Activated naive CD4-positive, alpha-beta T cell treated with anti-CD3 and anti-CD28 coated beads, Interleukin-2, amount 10 ng/mL, durations not matched to agents 7 days and 5 days (primary cell): ENCODE data around the gene LCOR.

Experiments
- CTCF ChIA-PET: fragments of 350-600 bp; sonication (Branson Sonifier 250); formaldehyde crosslinking; loops from one replicate; lab custom pipeline; 2021; ENCODE audit warnings: antibody characterized with exemption; lab: Charles Lee
- DNase-seq: peaks from one replicate; pipeline ENCODE4 v3.0.0-alpha.2; 2020
- H3K27ac Mint-ChIP-seq: one replicate; pipeline ENCODE4 v1.8.0; 2021; ENCODE audit warnings: mild to moderate bottlenecking, moderate library complexity, mixed read lengths
- H3K27me3 Mint-ChIP-seq: one replicate; pipeline ENCODE4 v1.8.0; 2021; ENCODE audit warnings: mild to moderate bottlenecking, mixed read lengths
- H3K36me3 Mint-ChIP-seq: one replicate; pipeline ENCODE4 v1.8.0; 2021; ENCODE audit warnings: mixed read lengths
- H3K4me1 Mint-ChIP-seq: one replicate; pipeline ENCODE4 v1.8.0; 2021; ENCODE audit warnings: mixed read lengths
- H3K4me3 Mint-ChIP-seq: one replicate; pipeline ENCODE4 v1.8.0; 2021; ENCODE audit warnings: mild to moderate bottlenecking, moderate library complexity, mixed read lengths
- H3K9me3 Mint-ChIP-seq: one replicate; pipeline ENCODE4 v1.8.0; 2021; ENCODE audit warnings: mixed read lengths

Gene LCOR

DNA sequence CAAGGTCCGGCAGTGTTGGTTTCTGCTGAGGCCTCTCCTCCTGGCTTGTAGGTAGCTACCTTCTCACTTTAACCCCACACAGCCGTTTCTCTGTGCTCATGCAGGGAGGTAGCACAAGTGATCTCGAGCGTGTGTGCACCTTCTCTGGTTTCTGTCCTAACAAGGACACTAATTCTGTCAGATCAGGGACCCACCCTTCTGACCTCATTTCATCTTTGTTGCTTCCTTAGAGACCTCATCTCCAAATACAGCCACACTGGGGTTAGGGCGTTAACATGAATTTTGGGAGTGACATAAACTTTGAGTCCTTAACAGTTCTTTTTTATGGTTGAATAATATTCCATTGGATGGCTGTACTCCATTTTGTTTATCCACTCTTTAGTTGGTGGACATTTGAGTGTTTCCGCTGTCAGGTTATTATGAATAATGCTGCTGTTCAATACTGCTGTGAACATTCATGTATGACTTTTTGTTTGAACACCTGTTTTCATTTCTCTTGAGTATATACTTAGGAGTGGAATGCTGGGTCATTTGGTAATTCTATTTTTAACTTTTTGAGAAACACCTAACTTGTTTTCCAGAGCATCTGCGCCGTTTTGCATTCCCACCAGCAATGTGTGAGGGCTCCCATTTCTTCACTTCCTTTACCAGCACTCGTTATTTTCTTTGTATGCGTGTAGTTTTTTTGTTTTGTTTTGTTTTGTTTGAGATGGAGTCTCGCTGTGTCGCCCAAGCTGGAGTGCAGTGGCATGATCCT, 57.5 kb downstream of the LCOR start:
- peaks cover 20% of the 10 kb centered on the region for H3K4me1 Mint-ChIP-seq
- CTCF ChIA-PET, result interaction anchor here (1.3 kb wide), 1 partner anchor 10 kb away, joined by 4 read pairs; no protein-coding TSS in a partner anchor
- DNase-seq, result no peak
- peaks cover 17% of the 10 kb centered on the region for H3K9me3 Mint-ChIP-seq
- H3K36me3 Mint-ChIP-seq, result peaks cover 41% of the 10 kb centered on the region
- no peak overlapping the region for H3K27ac Mint-ChIP-seq
- H3K27me3 Mint-ChIP-seq, result no peaks in the 10 kb centered on the region
- H3K4me3 Mint-ChIP-seq, result no peak overlapping the region

- Mint-ChIP-seq H3K36me3 (peaks cover 41% of the 10 kb centered on the region), H3K27me3 (no peaks in the 10 kb centered on the region), H3K4me3 (no peak overlapping the region), H3K9me3 (peaks cover 17% of the 10 kb centered on the region), H3K4me1 (peaks cover 20% of the 10 kb centered on the region), H3K27ac (no peak overlapping the region)
- DNase-seq, result no peak
- CTCF ChIA-PET, result no interaction called here
Observed at GRCh38 chr10:96890172-96890513, 58.0 kb downstream of the LCOR start.

GRCh38 chr10:96890580-96890979, 58.5 kb downstream of the LCOR start:
- H3K36me3 Mint-ChIP-seq, result peaks cover 41% of the 10 kb centered on the region
- H3K4me1 Mint-ChIP-seq, result peaks cover 20% of the 10 kb centered on the region
- H3K27ac Mint-ChIP-seq, result no peak overlapping the region
- no peak overlapping the region for H3K4me3 Mint-ChIP-seq
- CTCF ChIA-PET, result interaction anchor here (1.6 kb wide), 1 partner anchor 135 kb away, joined by 6 read pairs; no protein-coding TSS in a partner anchor
- no peaks in the 10 kb centered on the region for H3K27me3 Mint-ChIP-seq
- DNase-seq, result no peak
- peaks cover 17% of the 10 kb centered on the region for H3K9me3 Mint-ChIP-seq

DNA sequence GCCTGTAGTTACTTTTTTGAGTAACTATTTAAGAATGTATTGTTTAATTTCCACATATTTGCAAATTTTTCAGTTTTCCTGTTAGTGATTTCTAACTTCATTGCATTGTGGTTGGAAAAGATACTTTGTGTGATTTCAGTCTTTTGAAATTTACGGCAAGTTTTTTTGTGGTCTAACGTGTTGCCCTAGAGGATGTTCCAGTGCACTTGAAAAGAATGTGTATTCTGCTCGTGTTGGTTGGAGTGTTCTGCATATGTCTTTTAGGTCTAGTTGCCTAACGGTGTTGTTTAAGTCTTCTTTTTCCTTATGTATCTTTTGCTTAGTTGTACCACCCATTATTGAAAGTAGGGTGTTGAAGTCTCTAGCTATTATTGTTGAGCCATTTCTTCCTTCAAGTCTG, 59.7 kb downstream of the LCOR start:
- H3K27ac Mint-ChIP-seq, result no peak overlapping the region
- no peak overlapping the region for H3K4me3 Mint-ChIP-seq
- CTCF ChIA-PET, result interaction anchor here (1.6 kb wide), 1 partner anchor 134 kb away, joined by 6 read pairs; no protein-coding TSS in a partner anchor
- H3K36me3 Mint-ChIP-seq, result peaks cover 39% of the 10 kb centered on the region
- DNase-seq, result no peak
- H3K4me1 Mint-ChIP-seq, result peaks cover 25% of the 10 kb centered on the region
- H3K9me3 Mint-ChIP-seq, result peaks cover 17% of the 10 kb centered on the region
- no peaks in the 10 kb centered on the region for H3K27me3 Mint-ChIP-seq

DNA sequence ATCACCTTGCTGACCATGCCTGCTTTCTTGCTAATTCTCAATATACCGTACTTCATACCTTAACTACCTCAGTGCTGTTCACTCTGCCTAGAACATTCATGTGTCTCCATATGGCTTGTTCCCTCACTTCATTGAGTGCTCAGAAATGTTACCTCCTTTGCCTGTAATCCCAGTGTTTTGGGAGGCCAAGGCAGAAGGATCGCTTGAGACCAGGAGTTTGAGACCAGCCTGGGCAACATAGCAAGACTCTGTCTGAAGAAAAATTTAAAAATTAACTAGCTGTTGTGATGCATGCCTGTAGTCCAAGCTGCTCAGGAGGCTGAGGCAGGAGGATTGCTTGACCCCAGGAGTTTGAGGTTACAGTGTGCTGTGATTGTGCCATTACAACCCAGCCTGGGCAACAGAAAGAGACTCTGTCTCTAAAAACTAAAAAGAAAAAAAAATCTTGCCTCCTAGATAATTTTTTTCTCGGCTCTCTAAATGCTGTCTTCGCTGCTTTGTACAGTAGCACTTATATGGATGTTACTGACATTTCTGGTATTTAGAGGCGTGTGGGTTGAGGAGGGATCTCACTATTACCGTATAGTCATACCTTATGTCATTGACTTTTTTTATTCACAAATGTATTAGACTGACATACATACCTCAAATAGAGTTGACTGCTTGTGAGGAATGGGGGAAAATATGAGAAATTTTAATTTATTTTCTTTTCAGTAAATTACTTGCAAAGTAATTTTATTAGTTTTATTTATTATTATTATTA, 63.7 kb downstream of the LCOR start:
- Mint-ChIP-seq H3K36me3 (peaks cover 19% of the 10 kb centered on the region), H3K4me1 (peaks cover 19% of the 10 kb centered on the region), H3K27ac (no peak overlapping the region), H3K9me3 (peaks cover 14% of the 10 kb centered on the region), H3K27me3 (no peaks in the 10 kb centered on the region), H3K4me3 (no peak overlapping the region)
- DNase-seq, result no peak
- CTCF ChIA-PET, result interaction anchor here (0.6 kb wide), 2 partner anchors 10 to 130 kb away, joined by 3 to 4 read pairs; no protein-coding TSS in a partner anchor

- Mint-ChIP-seq H3K27me3 (no peaks in the 10 kb centered on the region), H3K4me1 (peaks cover 16% of the 10 kb centered on the region), H3K4me3 (no peak overlapping the region), H3K9me3 (peaks cover 7% of the 10 kb centered on the region), H3K27ac (no peak overlapping the region), H3K36me3 (peaks cover 12% of the 10 kb centered on the region)
- CTCF ChIA-PET, result interaction anchor here (0.6 to 2.2 kb wide), 3 partner anchors 9 to 277 kb away, joined by 3 to 6 read pairs (median 4); no protein-coding TSS in a partner anchor
- DNase-seq, result no peak
Observed at GRCh38 chr10:96896884-96897589, 64.9 kb downstream of the LCOR start.

DNA sequence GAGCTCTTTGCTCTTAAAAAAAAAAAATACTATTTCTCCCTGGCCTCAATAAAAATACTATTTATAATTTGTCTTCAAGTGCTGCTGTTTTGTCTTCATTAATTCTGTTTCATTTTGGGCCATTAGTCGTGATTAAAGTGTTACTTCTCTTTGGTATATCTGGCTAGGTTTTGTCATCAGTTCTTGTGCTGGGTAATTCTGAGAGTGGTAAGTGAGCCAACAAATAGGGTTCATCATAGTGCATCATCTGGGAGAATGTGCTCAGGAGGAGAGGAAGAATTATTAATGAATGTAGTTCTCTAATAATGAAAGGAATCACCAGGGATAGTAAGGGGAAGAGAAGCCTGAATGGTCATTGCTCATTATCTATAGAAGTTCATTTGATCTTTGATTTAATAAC, 70.0 kb downstream of the LCOR start:
- H3K36me3 Mint-ChIP-seq, result peaks cover 2% of the 10 kb centered on the region
- H3K9me3 Mint-ChIP-seq, result no peaks in the 10 kb centered on the region
- H3K27ac Mint-ChIP-seq, result no peak overlapping the region
- H3K27me3 Mint-ChIP-seq, result no peaks in the 10 kb centered on the region
- no peak overlapping the region for H3K4me3 Mint-ChIP-seq
- CTCF ChIA-PET, result no interaction called here
- DNase-seq, result no peak
- peaks cover 3% of the 10 kb centered on the region for H3K4me1 Mint-ChIP-seq

DNA sequence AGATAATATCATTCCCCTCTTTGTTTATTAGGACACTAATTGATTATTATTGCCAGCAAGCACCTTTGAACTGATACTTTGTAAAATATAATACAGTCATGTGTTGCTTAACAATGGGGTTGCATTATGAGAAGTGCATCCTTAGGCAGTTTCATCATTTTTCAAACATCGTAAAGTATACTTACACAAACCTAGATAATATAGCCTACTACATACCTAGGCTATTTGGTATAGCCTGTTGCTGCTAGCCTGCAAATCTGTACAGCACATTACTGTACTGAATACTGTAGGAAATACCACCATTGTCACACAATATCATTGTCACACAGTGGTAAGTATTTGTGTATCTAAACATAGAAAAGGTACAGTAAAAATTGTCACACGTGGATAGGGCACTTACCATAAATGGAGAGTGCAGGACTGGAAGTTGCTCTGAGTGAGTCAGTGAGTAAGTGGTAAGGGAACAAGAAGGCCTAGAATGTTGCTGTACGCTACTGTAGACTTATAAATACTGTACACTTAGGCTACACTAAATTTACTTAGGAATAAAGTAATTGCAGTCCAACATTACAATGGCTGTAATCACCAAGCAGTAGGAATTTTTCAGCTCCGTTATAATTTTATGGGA, 70.7 kb downstream of the LCOR start:
- CTCF ChIA-PET, result interaction anchor here (1.5 kb wide), 1 partner anchor 122 kb away, joined by 6 read pairs; no protein-coding TSS in a partner anchor
- H3K27ac Mint-ChIP-seq, result no peak overlapping the region
- H3K4me1 Mint-ChIP-seq, result no peaks in the 10 kb centered on the region
- DNase-seq, result no peak
- H3K36me3 Mint-ChIP-seq, result peaks cover 2% of the 10 kb centered on the region
- H3K4me3 Mint-ChIP-seq, result no peak overlapping the region
- H3K9me3 Mint-ChIP-seq, result no peaks in the 10 kb centered on the region
- no peaks in the 10 kb centered on the region for H3K27me3 Mint-ChIP-seq

GRCh38 chr10:96904648-96905047, 72.5 kb downstream of the LCOR start:
- H3K4me1 Mint-ChIP-seq, result no peaks in the 10 kb centered on the region
- CTCF ChIA-PET, result interaction anchor here (0.7 kb wide), 1 partner anchor 121 kb away, joined by 3 read pairs; no protein-coding TSS in a partner anchor

GRCh38 chr10:96906864-96907263, 74.8 kb downstream of the LCOR start:
- H3K9me3 Mint-ChIP-seq, result no peaks in the 10 kb centered on the region
- peaks cover 3% of the 10 kb centered on the region for H3K4me1 Mint-ChIP-seq
- no peak overlapping the region for H3K4me3 Mint-ChIP-seq
- H3K27me3 Mint-ChIP-seq, result no peaks in the 10 kb centered on the region
- no peak overlapping the region for H3K27ac Mint-ChIP-seq
- H3K36me3 Mint-ChIP-seq, result peaks cover 11% of the 10 kb centered on the region
- no peak for DNase-seq
- CTCF ChIA-PET, result no interaction called here

More at GRCh38 chr10:96904648-96905047, 72.5 kb downstream of the LCOR start:
- Mint-ChIP-seq H3K9me3 (no peaks in the 10 kb centered on the region), H3K36me3 (peaks cover 6% of the 10 kb centered on the region), H3K27ac (no peak overlapping the region), H3K4me3 (no peak overlapping the region), H3K27me3 (no peaks in the 10 kb centered on the region)
- DNase-seq, result no peak

- Mint-ChIP-seq H3K9me3 (no peaks in the 10 kb centered on the region), H3K27ac (no peak overlapping the region), H3K36me3 (peaks cover 26% of the 10 kb centered on the region), H3K4me3 (no peak overlapping the region), H3K4me1 (peaks cover 7% of the 10 kb centered on the region), H3K27me3 (no peaks in the 10 kb centered on the region)
- CTCF ChIA-PET, result interaction anchor here (0.6 to 3.9 kb wide), 9 partner anchors 12 to 433 kb away, joined by 3 to 33 read pairs (median 5); no protein-coding TSS in a partner anchor
- DNase-seq, result no peak
Observed at GRCh38 chr10:96910488-96911395, 78.6 kb downstream of the LCOR start.

GRCh38 chr10:96912405-96912804, 80.3 kb downstream of the LCOR start:
- peaks cover 7% of the 10 kb centered on the region for H3K4me1 Mint-ChIP-seq
- no peak overlapping the region for H3K27ac Mint-ChIP-seq
- no peaks in the 10 kb centered on the region for H3K27me3 Mint-ChIP-seq
- H3K4me3 Mint-ChIP-seq, result no peak overlapping the region
- CTCF ChIA-PET, result interaction anchor here (1.3 to 3.9 kb wide), 2 partner anchors 63 to 112 kb away, joined by 4 to 33 read pairs; no protein-coding TSS in a partner anchor
- H3K36me3 Mint-ChIP-seq, result peaks cover 26% of the 10 kb centered on the region
- DNase-seq, result no peak
- H3K9me3 Mint-ChIP-seq, result no peaks in the 10 kb centered on the region

DNA sequence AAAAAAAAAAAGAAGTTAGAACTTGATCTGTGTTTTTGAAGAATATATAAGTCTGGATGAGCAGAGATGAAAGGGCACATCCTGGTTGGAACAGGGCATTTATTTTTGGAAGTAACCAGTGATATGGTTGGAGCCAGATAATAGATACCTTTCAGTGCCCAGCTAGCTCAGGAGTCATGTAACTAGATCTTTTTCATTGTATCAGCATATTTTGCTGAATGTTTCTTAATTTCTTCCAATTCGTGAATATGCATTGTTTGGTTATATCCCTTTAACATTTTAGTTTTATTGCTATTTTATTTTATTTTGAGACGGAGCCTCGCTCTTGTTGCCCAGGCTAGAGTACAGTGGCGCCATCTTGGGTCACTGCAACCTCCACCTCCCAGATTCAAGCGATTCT, 81.8 kb downstream of the LCOR start:
- H3K36me3 Mint-ChIP-seq, result peaks cover 25% of the 10 kb centered on the region
- H3K4me1 Mint-ChIP-seq, result peaks cover 7% of the 10 kb centered on the region
- CTCF ChIA-PET, result interaction anchor here (0.5 to 1.5 kb wide), 2 partner anchors 69 to 111 kb away, joined by 3 to 9 read pairs; no protein-coding TSS in a partner anchor
- H3K27me3 Mint-ChIP-seq, result no peaks in the 10 kb centered on the region
- no peak overlapping the region for H3K4me3 Mint-ChIP-seq
- no peak for DNase-seq
- no peaks in the 10 kb centered on the region for H3K9me3 Mint-ChIP-seq
- H3K27ac Mint-ChIP-seq, result no peak overlapping the region
